Activated effector memory CD4-positive, alpha-beta T cell treated with anti-CD3 and anti-CD28 coated beads, Interleukin-2, amount 50 U/mL, for 16 hours (primary cell): Measurements from ENCODE around the gene BPIFB3.

Experiments
- DNase-seq: peaks from one replicate; pipeline ENCODE4 v3.0.0-alpha.2; 2020

The BPIFB3 gene

GRCh38 chr20:33016581-33017109, 37.1 kb upstream of the BPIFB3 start:
- no peak for DNase-seq

- no peak for DNase-seq
These were observed 36.2 kb upstream of the BPIFB3 start for GRCh38 chr20:33017542-33017941.

GRCh38 chr20:33018169-33018931, 35.4 kb upstream of the BPIFB3 start:
- no peak for DNase-seq

- DNase-seq, result no peak
These were observed 34.0 kb upstream of the BPIFB3 start for GRCh38 chr20:33019465-33020277.

- DNase-seq, result no peak
These were observed 33.2 kb upstream of the BPIFB3 start for GRCh38 chr20:33020278-33021161.

- DNase-seq, result no peak
These were observed 31.8 kb upstream of the BPIFB3 start for GRCh38 chr20:33021879-33022278.

- no peak for DNase-seq
These were observed 31.4 kb upstream of the BPIFB3 start for GRCh38 chr20:33022289-33022688.

- no peak for DNase-seq
These were observed 30.8 kb upstream of the BPIFB3 start for GRCh38 chr20:33022694-33023438.

- DNase-seq, result no peak
These were observed 30.1 kb upstream of the BPIFB3 start for GRCh38 chr20:33023439-33024242.

GRCh38 chr20:33024243-33024560, 29.5 kb upstream of the BPIFB3 start:
- no peak for DNase-seq

- no peak for DNase-seq
These were observed 28.9 kb upstream of the BPIFB3 start for GRCh38 chr20:33024609-33025317.

GRCh38 chr20:33025318-33025876, 28.3 kb upstream of the BPIFB3 start:
- DNase-seq, result no peak

GRCh38 chr20:33026072-33026778, 27.5 kb upstream of the BPIFB3 start:
- no peak for DNase-seq

- DNase-seq, result no peak
These were observed 26.6 kb upstream of the BPIFB3 start for GRCh38 chr20:33026779-33027759.

GRCh38 chr20:33027769-33028751, 25.6 kb upstream of the BPIFB3 start:
- no peak for DNase-seq

GRCh38 chr20:33028875-33029274, 24.8 kb upstream of the BPIFB3 start:
- no peak for DNase-seq

GRCh38 chr20:33030076-33030475, 23.6 kb upstream of the BPIFB3 start:
- DNase-seq, result no peak
